Activated T-helper 2 cell treated with anti-CD3 and anti-CD28 coated beads, Interferon-gamma antibody, Interleukin-2, Interleukin-4, amounts not matched to agents 10 μg/mL and 5 μg/mL and 100 μg/mL, durations not matched to agents 14 hours and 24 hours and 36 hours (primary cell): ENCODE results near the gene SNX24. TPM values are rescaled to one million over a fixed set of nuclear protein-coding genes. Genes with fewer than 3 reads are reported as not detected.

Experiments
- DNase-seq: peaks from one replicate; pipeline ENCODE4 v3.0.0; 2021; ENCODE audit warnings: low spot score
- H3K27ac Mint-ChIP-seq: one replicate; pipeline ENCODE4 v1.8.0; 2021; ENCODE audit warnings: mixed read lengths
- H3K27me3 Mint-ChIP-seq: one replicate; pipeline ENCODE4 v1.8.0; 2021; ENCODE audit warnings: low read depth, mixed read lengths
- H3K36me3 Mint-ChIP-seq: one replicate; pipeline ENCODE4 v1.8.0; 2021; ENCODE audit warnings: low read depth, mixed read lengths
- H3K4me1 Mint-ChIP-seq: one replicate; pipeline ENCODE4 v1.8.0; 2021; ENCODE audit warnings: low read depth, mixed read lengths
- H3K4me3 Mint-ChIP-seq: one replicate; pipeline ENCODE4 v1.8.0; 2021; ENCODE audit warnings: low read depth, mild to moderate bottlenecking, moderate library complexity, mixed read lengths
- H3K9me3 Mint-ChIP-seq: one replicate; pipeline ENCODE4 v1.8.0; 2021; ENCODE audit warnings: mixed read lengths
- intact Hi-C: fragments of 100-400 bp; cut with micrococcal nuclease; formaldehyde crosslinking; loops from one replicate; pipeline ENCODE4 v1.15.1; 2023
- total RNA-seq: library from RNA; stranded (reverse); gene quantifications from 2 replicates; pipeline ENCODE4 v1.2.3, GENCODE V29; 2022

The SNX24 gene, protein sequence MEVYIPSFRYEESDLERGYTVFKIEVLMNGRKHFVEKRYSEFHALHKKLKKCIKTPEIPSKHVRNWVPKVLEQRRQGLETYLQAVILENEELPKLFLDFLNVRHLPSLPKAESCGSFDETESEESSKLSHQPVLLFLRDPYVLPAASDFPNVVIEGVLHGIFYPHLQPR
- 1.3 and 1.7 TPM in 2 replicates for total RNA-seq

GRCh38 chr5:122845229-122846050 is at the start of gene SNX24:
SNX24 (plus strand) TSS chr5:122845613; CDS start chr5:122845634, 21 bp downstream.
- peak within 1 kb of the TSS; percentile 77 for H3K4me3 Mint-ChIP-seq
- H3K9me3 Mint-ChIP-seq: no peaks in the 10 kb centered on the region
- H3K27me3 Mint-ChIP-seq: peaks cover 22% of the 10 kb centered on the region
- intact Hi-C loops: loop anchor here (2.0 to 10.0 kb wide), 2 partner anchors 71 to 141 kb away; partner anchors contain the start of gene SNX2
- peaks cover under 1% of the 10 kb centered on the region for H3K36me3 Mint-ChIP-seq
- peak; percentile 64 for DNase-seq
- no peak within 1 kb of the TSS for H3K27ac Mint-ChIP-seq
- H3K4me1 Mint-ChIP-seq: peaks cover 20% of the 10 kb centered on the region

GRCh38 chr5:122805481-122805880 is 39.9 kb upstream of the SNX24 start:
- Mint-ChIP-seq H3K4me1 (no peaks in the 10 kb centered on the region), H3K27me3 (no peaks in the 10 kb centered on the region), H3K4me3 (no peak overlapping the region), H3K36me3 (peaks cover 33% of the 10 kb centered on the region), H3K27ac (no peak overlapping the region), H3K9me3 (no peaks in the 10 kb centered on the region)
- intact Hi-C loops: no loop called here
- DNase-seq: no peak

DNA sequence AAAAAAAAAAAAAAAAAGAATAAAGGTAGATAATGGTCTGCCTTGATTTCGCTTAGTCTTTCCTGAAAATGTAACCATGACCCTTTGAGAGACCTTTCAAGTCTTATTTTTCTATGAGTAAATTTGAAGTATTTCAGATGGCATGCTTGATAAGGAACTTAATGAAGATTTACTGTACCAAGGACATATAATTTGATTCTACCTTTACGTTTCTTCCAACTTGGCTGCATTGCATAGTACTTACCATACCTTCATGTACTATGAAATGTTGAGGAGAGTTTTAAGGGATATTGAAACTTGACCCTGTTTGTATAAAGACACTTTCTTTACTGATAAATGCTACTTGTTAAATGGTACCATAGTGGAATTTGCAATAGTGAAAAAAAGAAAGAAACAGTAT is 35.0 kb upstream of the SNX24 start:
- no peak overlapping the region for H3K4me3 Mint-ChIP-seq
- H3K9me3 Mint-ChIP-seq: no peaks in the 10 kb centered on the region
- DNase-seq: no peak
- no peak overlapping the region for H3K27ac Mint-ChIP-seq
- intact Hi-C loops: loop anchor here (5.0 kb wide), 1 partner anchor 33 kb away; the partner anchor contains the start of gene SNX2
- H3K4me1 Mint-ChIP-seq: no peaks in the 10 kb centered on the region
- peaks cover 15% of the 10 kb centered on the region for H3K36me3 Mint-ChIP-seq
- H3K27me3 Mint-ChIP-seq: no peaks in the 10 kb centered on the region

DNA sequence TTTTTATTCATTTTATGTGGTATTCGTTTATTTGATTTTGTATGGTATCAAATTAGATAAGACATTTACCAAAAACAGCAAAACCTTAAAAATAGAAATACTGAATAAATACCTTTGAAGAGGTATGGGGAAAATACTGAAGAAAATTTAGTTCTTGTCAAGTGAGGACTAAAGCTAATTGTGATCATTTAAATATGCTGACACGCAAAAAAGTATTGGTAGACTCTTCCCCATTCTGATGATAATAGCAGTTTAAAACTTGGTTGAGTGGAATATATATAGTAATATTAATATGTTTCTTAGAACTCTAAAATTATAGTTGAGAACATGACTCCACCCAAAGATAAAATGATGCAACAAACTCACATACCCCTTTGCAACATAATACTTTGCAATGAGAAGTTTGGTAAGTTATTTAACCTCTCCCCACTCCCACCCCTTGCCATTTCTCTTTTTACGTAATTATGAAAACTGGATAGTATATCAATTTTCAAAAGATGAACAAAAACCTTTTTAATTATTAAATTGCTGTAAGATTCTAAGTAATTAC is 30.1 kb upstream of the SNX24 start:
- H3K27ac Mint-ChIP-seq: no peak overlapping the region
- no peaks in the 10 kb centered on the region for H3K4me1 Mint-ChIP-seq
- H3K4me3 Mint-ChIP-seq: no peak overlapping the region
- H3K27me3 Mint-ChIP-seq: no peaks in the 10 kb centered on the region
- DNase-seq: no peak
- H3K36me3 Mint-ChIP-seq: peaks cover 3% of the 10 kb centered on the region
- intact Hi-C loops: no loop called here
- H3K9me3 Mint-ChIP-seq: no peaks in the 10 kb centered on the region

- DNase-seq: no peak
- H3K27me3 Mint-ChIP-seq: no peaks in the 10 kb centered on the region
- no peak overlapping the region for H3K27ac Mint-ChIP-seq
- H3K9me3 Mint-ChIP-seq: no peaks in the 10 kb centered on the region
- intact Hi-C loops: no loop called here
- H3K36me3 Mint-ChIP-seq: no peaks in the 10 kb centered on the region
- no peak overlapping the region for H3K4me3 Mint-ChIP-seq
- H3K4me1 Mint-ChIP-seq: no peaks in the 10 kb centered on the region
These were observed 28.7 kb upstream of the SNX24 start for GRCh38 chr5:122816756-122817155.

GRCh38 chr5:122831984-122832383 is 13.4 kb upstream of the SNX24 start:
- no peak for DNase-seq
- H3K36me3 Mint-ChIP-seq: peaks cover 7% of the 10 kb centered on the region
- no peaks in the 10 kb centered on the region for H3K4me1 Mint-ChIP-seq
- H3K9me3 Mint-ChIP-seq: no peaks in the 10 kb centered on the region
- H3K27ac Mint-ChIP-seq: no peak overlapping the region
- no peaks in the 10 kb centered on the region for H3K27me3 Mint-ChIP-seq
- intact Hi-C loops: no loop called here
- H3K4me3 Mint-ChIP-seq: no peak overlapping the region

GRCh38 chr5:122835681-122836080 is 9.7 kb upstream of the SNX24 start:
- peaks cover 4% of the 10 kb centered on the region for H3K4me1 Mint-ChIP-seq
- intact Hi-C loops: no loop called here
- DNase-seq: no peak
- peaks cover 13% of the 10 kb centered on the region for H3K27me3 Mint-ChIP-seq
- H3K9me3 Mint-ChIP-seq: no peaks in the 10 kb centered on the region
- H3K36me3 Mint-ChIP-seq: peaks cover 3% of the 10 kb centered on the region
- no peak overlapping the region for H3K4me3 Mint-ChIP-seq
- H3K27ac Mint-ChIP-seq: no peak overlapping the region

- Mint-ChIP-seq H3K9me3 (no peaks in the 10 kb centered on the region), H3K4me1 (peaks cover 5% of the 10 kb centered on the region), H3K4me3 (no peak overlapping the region), H3K27me3 (peaks cover 15% of the 10 kb centered on the region), H3K27ac (no peak overlapping the region), H3K36me3 (peaks cover 3% of the 10 kb centered on the region)
- intact Hi-C loops: no loop called here
- DNase-seq: no peak
These were observed 8.5 kb upstream of the SNX24 start for GRCh38 chr5:122836947-122837346.

- Mint-ChIP-seq H3K27ac (no peak overlapping the region), H3K36me3 (peaks cover 3% of the 10 kb centered on the region), H3K27me3 (peaks cover 21% of the 10 kb centered on the region), H3K4me3 (no peak overlapping the region), H3K9me3 (no peaks in the 10 kb centered on the region), H3K4me1 (peaks cover 14% of the 10 kb centered on the region)
- no peak for DNase-seq
- intact Hi-C loops: loop anchor here (10.0 kb wide), 1 partner anchor 135 kb away; no protein-coding TSS in a partner anchor
These were observed 5.7 kb upstream of the SNX24 start for GRCh38 chr5:122839731-122840130.

GRCh38 chr5:122842016-122842580 is 3.3 kb upstream of the SNX24 start:
- H3K4me1 Mint-ChIP-seq: peaks cover 20% of the 10 kb centered on the region
- no peak overlapping the region for H3K27ac Mint-ChIP-seq
- intact Hi-C loops: loop anchor here (10.0 kb wide), 1 partner anchor 137 kb away; no protein-coding TSS in a partner anchor
- peaks cover 31% of the 10 kb centered on the region for H3K27me3 Mint-ChIP-seq
- peaks cover 3% of the 10 kb centered on the region for H3K36me3 Mint-ChIP-seq
- H3K9me3 Mint-ChIP-seq: no peaks in the 10 kb centered on the region
- no peak for DNase-seq
- no peak overlapping the region for H3K4me3 Mint-ChIP-seq

- intact Hi-C loops: loop anchor here (2.0 to 10.0 kb wide), 2 partner anchors 70 to 140 kb away; partner anchors contain the start of gene SNX2
- Mint-ChIP-seq H3K27ac (no peak overlapping the region), H3K9me3 (no peaks in the 10 kb centered on the region), H3K27me3 (peaks cover 24% of the 10 kb centered on the region), H3K4me3 (peak overlapping the region; percentile 77), H3K36me3 (peaks cover 3% of the 10 kb centered on the region), H3K4me1 (peaks cover 20% of the 10 kb centered on the region)
- no peak for DNase-seq
These were observed 1.1 kb upstream of the SNX24 start for GRCh38 chr5:122844136-122844909.

DNA sequence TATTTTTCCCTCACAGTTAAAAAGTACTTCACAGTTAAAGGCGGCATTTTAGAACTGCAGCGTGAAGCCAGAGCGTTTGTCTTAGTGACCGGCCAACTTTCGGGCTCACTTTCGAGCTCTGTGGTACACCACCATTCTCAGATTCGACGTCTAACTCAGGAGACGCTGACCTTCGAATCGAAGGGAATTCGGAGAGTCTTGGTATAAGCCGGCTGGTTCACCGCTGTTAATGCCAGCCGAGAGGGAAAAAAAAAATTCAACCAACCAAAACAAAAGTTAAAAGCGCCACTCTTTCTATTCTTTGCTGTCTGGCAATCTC is 544 bp upstream of the SNX24 start:
- H3K36me3 Mint-ChIP-seq: peaks cover 3% of the 10 kb centered on the region
- no peaks in the 10 kb centered on the region for H3K9me3 Mint-ChIP-seq
- no peak overlapping the region for H3K27ac Mint-ChIP-seq
- peaks cover 24% of the 10 kb centered on the region for H3K27me3 Mint-ChIP-seq
- peak overlapping the region; percentile 77 for H3K4me3 Mint-ChIP-seq
- no peak for DNase-seq
- intact Hi-C loops: loop anchor here (2.0 to 10.0 kb wide), 2 partner anchors 70 to 140 kb away; partner anchors contain the start of gene SNX2
- H3K4me1 Mint-ChIP-seq: peaks cover 22% of the 10 kb centered on the region
